Upper lobe of right lung (tissue), 1 donor: ENCODE measurements around the gene COL4A3. TPM values are rescaled to one million over a fixed set of nuclear protein-coding genes. Genes with fewer than 3 reads are reported as not detected.

Experiments used
- ATAC-seq: fragments of 200-7000 bp; cut with Tn5 transposase; one replicate; pipeline ENCODE4 v1.9.1; 2020; ENCODE audit warnings: mild to moderate bottlenecking, moderate library complexity
- DNase-seq: peaks from one replicate; pipeline ENCODE4 v3.0.0-alpha.2; 2020
- H3K27ac ChIP-seq: fragments of 200-600 bp; one replicate; pipeline ENCODE4 v1.8.0; 2022
- H3K27me3 ChIP-seq: fragments of 200-600 bp; one replicate; pipeline ENCODE4 v1.8.0; 2022; ENCODE audit warnings: mild to moderate bottlenecking
- H3K36me3 ChIP-seq: fragments of 200-600 bp; one replicate; pipeline ENCODE4 v1.8.0; 2022
- H3K4me1 ChIP-seq: fragments of 200-600 bp; one replicate; pipeline ENCODE4 v1.8.0; 2022
- H3K4me3 ChIP-seq: fragments of 200-600 bp; one replicate; pipeline ENCODE4 v1.8.0; 2022; ENCODE audit warnings: mild to moderate bottlenecking
- H3K9me3 ChIP-seq: fragments of 200-600 bp; one replicate; pipeline ENCODE4 v1.8.0; 2022
- intact Hi-C: fragments of 100-400 bp; cut with DNase I; formaldehyde crosslinking; loops from one replicate; pipeline ENCODE4 v1.11.0; 2022
- total RNA-seq: library from RNA; stranded (reverse); fragmentation: NEBNext Ultra II Directional; extraction: Animal tissue kit (Norgen Biotek cat#: 25700); gene quantifications from one replicate; pipeline ENCODE4 v1.2.1, GENCODE V29; 2021
- TF ChIP-seq, protein P1 (sequence below): fragments of 200-600 bp; IDR thresholded peaks from one replicate; pipeline ENCODE4 v1.8.0; 2022; ENCODE audit warnings: antibody characterized with exemption
- donor health status: DM: no; HTN: yes; CAD: no; lungs with severe emphysema.

Gene COL4A3
- total RNA-seq, 1 donor from 2014 or later, result 46.4 TPM

DNA sequence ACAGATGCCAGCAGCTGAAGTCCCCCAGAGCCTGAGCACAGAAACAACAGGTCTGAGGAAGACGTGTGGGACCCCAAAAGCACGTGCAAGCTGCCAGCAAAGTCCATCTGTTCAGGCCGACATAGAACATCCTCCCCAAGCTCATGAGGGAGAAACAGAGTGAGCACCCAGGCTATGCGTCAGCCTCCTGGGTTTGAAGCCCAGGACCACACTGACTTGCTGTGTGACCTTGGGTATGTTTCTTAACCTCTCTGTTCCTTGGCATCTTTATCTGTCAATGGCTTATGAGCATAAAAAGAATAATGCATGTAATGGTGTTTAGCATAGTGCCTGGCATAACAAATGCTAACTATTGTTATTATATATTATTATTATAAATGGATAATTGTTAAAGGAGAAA is 40.7 kb upstream of the COL4A3 start:
- H3K27me3 ChIP-seq, result peaks cover 4% of the 10 kb centered on the region
- no peak overlapping the region for H3K4me3 ChIP-seq
- DNase-seq (no peak), ATAC-seq (no peak)
- H3K4me1 ChIP-seq, result no peaks in the 10 kb centered on the region
- H3K9me3 ChIP-seq, result no peaks in the 10 kb centered on the region
- H3K36me3 ChIP-seq, result no peaks in the 10 kb centered on the region
- intact Hi-C loops, result no loop called here
- H3K27ac ChIP-seq, result no peak overlapping the region
- TF ChIP-seq, protein P1, sequence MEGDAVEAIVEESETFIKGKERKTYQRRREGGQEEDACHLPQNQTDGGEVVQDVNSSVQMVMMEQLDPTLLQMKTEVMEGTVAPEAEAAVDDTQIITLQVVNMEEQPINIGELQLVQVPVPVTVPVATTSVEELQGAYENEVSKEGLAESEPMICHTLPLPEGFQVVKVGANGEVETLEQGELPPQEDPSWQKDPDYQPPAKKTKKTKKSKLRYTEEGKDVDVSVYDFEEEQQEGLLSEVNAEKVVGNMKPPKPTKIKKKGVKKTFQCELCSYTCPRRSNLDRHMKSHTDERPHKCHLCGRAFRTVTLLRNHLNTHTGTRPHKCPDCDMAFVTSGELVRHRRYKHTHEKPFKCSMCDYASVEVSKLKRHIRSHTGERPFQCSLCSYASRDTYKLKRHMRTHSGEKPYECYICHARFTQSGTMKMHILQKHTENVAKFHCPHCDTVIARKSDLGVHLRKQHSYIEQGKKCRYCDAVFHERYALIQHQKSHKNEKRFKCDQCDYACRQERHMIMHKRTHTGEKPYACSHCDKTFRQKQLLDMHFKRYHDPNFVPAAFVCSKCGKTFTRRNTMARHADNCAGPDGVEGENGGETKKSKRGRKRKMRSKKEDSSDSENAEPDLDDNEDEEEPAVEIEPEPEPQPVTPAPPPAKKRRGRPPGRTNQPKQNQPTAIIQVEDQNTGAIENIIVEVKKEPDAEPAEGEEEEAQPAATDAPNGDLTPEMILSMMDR, result no peak

DNA sequence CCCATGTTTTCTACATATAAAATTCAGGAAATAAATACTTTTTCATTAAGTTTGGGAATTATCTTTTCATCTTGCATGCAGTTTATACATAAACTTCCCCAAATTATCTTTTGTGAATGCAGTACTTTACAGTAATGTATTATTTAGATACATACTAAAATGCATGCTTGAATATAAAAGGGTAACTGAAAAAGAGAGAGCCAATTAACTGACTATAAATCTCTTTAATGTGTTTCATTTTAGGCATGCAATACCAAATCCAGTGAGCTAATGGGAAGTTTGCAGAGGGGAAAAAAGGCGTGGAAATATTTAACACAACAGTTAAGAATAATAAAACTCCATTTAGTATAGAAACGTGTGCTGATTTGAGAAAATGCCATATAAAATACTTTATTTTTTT is 39.6 kb upstream of the COL4A3 start:
- TF ChIP-seq, protein P1, result no peak
- H3K4me3 ChIP-seq, result no peak overlapping the region
- no peak overlapping the region for H3K27ac ChIP-seq
- no peaks in the 10 kb centered on the region for H3K4me1 ChIP-seq
- DNase-seq, result no peak
- peaks cover 4% of the 10 kb centered on the region for H3K27me3 ChIP-seq
- H3K36me3 ChIP-seq, result no peaks in the 10 kb centered on the region
- no peak for ATAC-seq
- intact Hi-C loops, result no loop called here
- H3K9me3 ChIP-seq, result no peaks in the 10 kb centered on the region

DNA sequence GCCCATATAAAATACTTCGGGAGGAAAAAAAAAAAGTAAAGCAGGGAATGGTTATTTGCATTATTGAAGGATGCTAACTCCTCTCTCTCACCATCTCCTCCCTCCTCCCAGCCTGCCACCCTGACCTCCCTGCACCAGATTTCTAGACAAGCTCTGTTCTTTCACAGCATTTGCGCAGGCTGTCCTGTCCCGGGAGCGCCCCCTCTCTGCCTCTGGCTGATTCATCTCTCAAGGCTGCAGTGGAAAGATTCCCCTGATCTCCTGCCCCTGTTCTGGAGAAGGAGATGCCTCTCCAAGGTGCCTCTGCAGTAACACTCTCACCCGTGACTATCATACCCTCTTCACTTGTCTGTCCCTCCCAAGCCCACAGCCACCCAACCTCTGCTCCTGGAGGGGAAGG is 38.9 kb upstream of the COL4A3 start:
- Histone ChIP-seq H3K36me3 (no peaks in the 10 kb centered on the region), H3K27me3 (peaks cover 4% of the 10 kb centered on the region), H3K27ac (no peak overlapping the region), H3K4me3 (no peak overlapping the region), H3K4me1 (no peaks in the 10 kb centered on the region), H3K9me3 (no peaks in the 10 kb centered on the region)
- ATAC-seq (no peak), DNase-seq (no peak)
- TF ChIP-seq, protein P1, result no peak
- intact Hi-C loops, result no loop called here

DNA sequence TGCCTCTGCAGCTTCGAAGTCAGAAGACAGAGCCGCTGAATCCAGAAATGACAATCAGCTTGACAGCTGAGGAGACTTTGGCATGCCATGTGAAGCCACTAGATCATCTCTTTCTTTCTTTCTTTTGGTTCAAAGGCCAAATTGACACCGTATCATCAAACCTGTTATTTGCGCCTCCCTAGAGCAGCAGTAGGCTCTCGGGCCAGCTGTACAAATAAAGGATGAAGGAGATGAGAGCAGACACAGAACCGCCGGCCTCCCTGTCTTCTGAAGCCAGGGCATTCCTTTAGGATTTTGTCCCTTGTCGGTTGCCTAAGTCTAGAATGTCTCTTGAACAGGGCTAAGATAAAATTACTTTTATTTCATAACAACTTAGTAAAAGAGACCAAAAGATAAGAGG is 37.2 kb upstream of the COL4A3 start:
- no peaks in the 10 kb centered on the region for H3K4me1 ChIP-seq
- TF ChIP-seq, protein P1, result no peak
- no peak for DNase-seq
- no peak overlapping the region for H3K27ac ChIP-seq
- H3K9me3 ChIP-seq, result no peaks in the 10 kb centered on the region
- H3K36me3 ChIP-seq, result no peaks in the 10 kb centered on the region
- intact Hi-C loops, result no loop called here
- H3K4me3 ChIP-seq, result no peak overlapping the region
- peaks cover 4% of the 10 kb centered on the region for H3K27me3 ChIP-seq
- no peak for ATAC-seq

DNA sequence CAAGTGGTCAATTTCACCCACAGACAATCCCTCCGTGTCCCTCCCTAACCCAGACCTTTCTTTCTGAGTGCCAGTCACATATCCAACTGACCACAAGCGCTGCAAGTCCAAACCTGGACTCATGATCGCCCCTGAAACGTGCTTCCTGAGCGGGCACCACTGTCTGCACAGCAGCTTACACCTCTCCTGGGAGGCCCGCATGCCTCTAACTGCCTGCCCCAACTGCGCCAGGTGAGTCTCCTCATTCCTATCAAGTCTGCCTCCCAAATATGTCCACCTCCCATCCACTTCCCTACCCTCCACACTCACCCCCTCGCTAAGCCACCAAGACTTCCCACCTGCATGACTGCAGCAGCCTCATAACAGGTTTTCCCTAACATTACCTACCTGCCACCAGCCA is 33.8 kb upstream of the COL4A3 start:
- TF ChIP-seq, protein P1, result no peak
- no peak overlapping the region for H3K4me3 ChIP-seq
- ATAC-seq, result peak; percentile 4
- H3K27ac ChIP-seq, result no peak overlapping the region
- peaks cover 4% of the 10 kb centered on the region for H3K27me3 ChIP-seq
- H3K9me3 ChIP-seq, result no peaks in the 10 kb centered on the region
- DNase-seq, result no peak
- intact Hi-C loops, result no loop called here
- no peaks in the 10 kb centered on the region for H3K36me3 ChIP-seq
- no peaks in the 10 kb centered on the region for H3K4me1 ChIP-seq

DNA sequence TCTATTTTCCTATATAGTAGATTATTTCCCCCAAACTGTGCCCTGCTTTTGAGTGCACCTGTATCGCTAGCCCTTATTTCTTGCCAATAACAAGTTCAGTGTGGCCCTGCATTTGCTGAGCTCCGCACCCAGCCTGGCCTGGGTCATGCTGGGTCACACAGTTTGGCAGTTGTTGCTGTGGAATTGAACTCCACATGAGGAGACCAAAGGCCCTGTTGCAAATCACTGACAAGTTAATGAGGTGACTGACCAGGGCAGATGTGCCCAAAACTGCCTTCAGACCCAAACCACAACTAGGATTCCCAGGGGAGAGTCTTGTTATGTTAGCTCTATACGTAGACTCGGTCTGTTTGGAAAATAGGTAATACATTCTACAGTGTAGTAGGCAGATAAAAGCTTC is 31.4 kb upstream of the COL4A3 start:
- no peaks in the 10 kb centered on the region for H3K4me1 ChIP-seq
- H3K9me3 ChIP-seq, result no peaks in the 10 kb centered on the region
- no peak overlapping the region for H3K27ac ChIP-seq
- TF ChIP-seq, protein P1, result no peak
- DNase-seq, result no peak
- ATAC-seq, result no peak
- H3K4me3 ChIP-seq, result no peak overlapping the region
- intact Hi-C loops, result no loop called here
- no peaks in the 10 kb centered on the region for H3K36me3 ChIP-seq
- H3K27me3 ChIP-seq, result no peaks in the 10 kb centered on the region
